Activated T-cell treated with anti-CD3 and anti-CD28 coated beads, Interleukin-2, amount 50 U/mL, for 24 hours (primary cell): Measurements from ENCODE around the gene PRRX1.

Source experiments
- DNase-seq: peaks from one replicate; pipeline ENCODE4 v3.0.0-alpha.2; 2020
- H3K27ac Mint-ChIP-seq: 2 replicates; pipeline ENCODE4 v1.8.0; 2020; ENCODE audit warnings: mild to moderate bottlenecking, mixed read lengths
- H3K27me3 Mint-ChIP-seq: 2 replicates; pipeline ENCODE4 v1.8.0; 2020; ENCODE audit warnings: mixed read lengths
- H3K36me3 Mint-ChIP-seq: 2 replicates; pipeline ENCODE4 v1.8.0; 2020; ENCODE audit warnings: low read depth, mixed read lengths
- H3K4me1 Mint-ChIP-seq: 2 replicates; pipeline ENCODE4 v1.8.0; 2020; ENCODE audit warnings: low read depth, mixed read lengths
- H3K4me3 Mint-ChIP-seq: 2 replicates; pipeline ENCODE4 v1.8.0; 2020; ENCODE audit warnings: mild to moderate bottlenecking, moderate library complexity, mixed read lengths
- H3K9me3 Mint-ChIP-seq: 2 replicates; pipeline ENCODE4 v1.8.0; 2020; ENCODE audit warnings: mixed read lengths

Gene PRRX1

GRCh38 chr1:170735366-170736263 is 71.7 kb downstream of the PRRX1 start:
- Mint-ChIP-seq H3K27ac (no peak overlapping the region), H3K27me3 (peaks cover 26% of the 10 kb centered on the region), H3K36me3 (no peaks in the 10 kb centered on the region), H3K4me3 (no peak overlapping the region), H3K9me3 (peaks cover 3% of the 10 kb centered on the region), H3K4me1 (no peaks in the 10 kb centered on the region)
- no peak for DNase-seq

- Mint-ChIP-seq H3K27me3 (peaks cover 22% of the 10 kb centered on the region), H3K27ac (no peak overlapping the region), H3K4me1 (no peaks in the 10 kb centered on the region), H3K9me3 (peaks cover 24% of the 10 kb centered on the region), H3K4me3 (no peak overlapping the region), H3K36me3 (no peaks in the 10 kb centered on the region)
- no peak for DNase-seq
Measured at GRCh38 chr1:170739803-170740202, 75.9 kb downstream of the PRRX1 start.

GRCh38 chr1:170741678-170742077 is 77.7 kb downstream of the PRRX1 start:
- Mint-ChIP-seq H3K4me3 (no peak overlapping the region), H3K9me3 (peaks cover 24% of the 10 kb centered on the region), H3K36me3 (no peaks in the 10 kb centered on the region), H3K27me3 (peaks cover 16% of the 10 kb centered on the region), H3K27ac (no peak overlapping the region), H3K4me1 (no peaks in the 10 kb centered on the region)
- DNase-seq, result no peak

- H3K27ac Mint-ChIP-seq, result no peak overlapping the region
- no peaks in the 10 kb centered on the region for H3K36me3 Mint-ChIP-seq
- no peak overlapping the region for H3K4me3 Mint-ChIP-seq
- peaks cover 24% of the 10 kb centered on the region for H3K9me3 Mint-ChIP-seq
- no peaks in the 10 kb centered on the region for H3K4me1 Mint-ChIP-seq
- peaks cover 17% of the 10 kb centered on the region for H3K27me3 Mint-ChIP-seq
- DNase-seq, result no peak
Measured at GRCh38 chr1:170742600-170742999, 78.7 kb downstream of the PRRX1 start.

- H3K4me3 Mint-ChIP-seq, result no peak overlapping the region
- no peaks in the 10 kb centered on the region for H3K36me3 Mint-ChIP-seq
- no peaks in the 10 kb centered on the region for H3K4me1 Mint-ChIP-seq
- H3K27me3 Mint-ChIP-seq, result peaks cover 14% of the 10 kb centered on the region
- DNase-seq, result no peak
- peaks cover 24% of the 10 kb centered on the region for H3K9me3 Mint-ChIP-seq
- no peak overlapping the region for H3K27ac Mint-ChIP-seq
Measured at GRCh38 chr1:170743083-170743482, 79.2 kb downstream of the PRRX1 start.

- no peak overlapping the region for H3K4me3 Mint-ChIP-seq
- no peak overlapping the region for H3K27ac Mint-ChIP-seq
- H3K4me1 Mint-ChIP-seq, result no peaks in the 10 kb centered on the region
- no peak for DNase-seq
- no peaks in the 10 kb centered on the region for H3K9me3 Mint-ChIP-seq
- peaks cover 14% of the 10 kb centered on the region for H3K27me3 Mint-ChIP-seq
- H3K36me3 Mint-ChIP-seq, result no peaks in the 10 kb centered on the region
Measured at GRCh38 chr1:170749549-170749948, 85.6 kb downstream of the PRRX1 start.

GRCh38 chr1:170749959-170750358 is 86.0 kb downstream of the PRRX1 start:
- Mint-ChIP-seq H3K4me3 (no peak overlapping the region), H3K27ac (no peak overlapping the region), H3K9me3 (no peaks in the 10 kb centered on the region), H3K4me1 (no peaks in the 10 kb centered on the region), H3K27me3 (peaks cover 14% of the 10 kb centered on the region), H3K36me3 (no peaks in the 10 kb centered on the region)
- no peak for DNase-seq

- Mint-ChIP-seq H3K4me3 (no peak overlapping the region), H3K4me1 (no peaks in the 10 kb centered on the region), H3K9me3 (no peaks in the 10 kb centered on the region), H3K36me3 (no peaks in the 10 kb centered on the region), H3K27me3 (peaks cover 3% of the 10 kb centered on the region), H3K27ac (no peak overlapping the region)
- DNase-seq, result no peak
Measured at GRCh38 chr1:170755795-170756194, 91.9 kb downstream of the PRRX1 start.

- no peaks in the 10 kb centered on the region for H3K4me1 Mint-ChIP-seq
- H3K4me3 Mint-ChIP-seq, result no peak overlapping the region
- DNase-seq, result no peak
- H3K36me3 Mint-ChIP-seq, result no peaks in the 10 kb centered on the region
- no peaks in the 10 kb centered on the region for H3K9me3 Mint-ChIP-seq
- H3K27ac Mint-ChIP-seq, result no peak overlapping the region
- H3K27me3 Mint-ChIP-seq, result no peaks in the 10 kb centered on the region
Measured at GRCh38 chr1:170758992-170759391, 95.1 kb downstream of the PRRX1 start.

- H3K4me3 Mint-ChIP-seq, result no peak overlapping the region
- peaks cover 11% of the 10 kb centered on the region for H3K27me3 Mint-ChIP-seq
- no peak overlapping the region for H3K27ac Mint-ChIP-seq
- H3K36me3 Mint-ChIP-seq, result no peaks in the 10 kb centered on the region
- no peaks in the 10 kb centered on the region for H3K4me1 Mint-ChIP-seq
- DNase-seq, result no peak
- no peaks in the 10 kb centered on the region for H3K9me3 Mint-ChIP-seq
Measured at GRCh38 chr1:170765279-170765678, 101.3 kb downstream of the PRRX1 start.

- no peak for DNase-seq
- Mint-ChIP-seq H3K27me3 (peaks cover 11% of the 10 kb centered on the region), H3K4me3 (no peak overlapping the region), H3K27ac (no peak overlapping the region), H3K36me3 (no peaks in the 10 kb centered on the region), H3K4me1 (no peaks in the 10 kb centered on the region), H3K9me3 (no peaks in the 10 kb centered on the region)
Measured at GRCh38 chr1:170765712-170766330, 101.9 kb downstream of the PRRX1 start.

GRCh38 chr1:170768929-170769328 is 105.0 kb downstream of the PRRX1 start:
- no peaks in the 10 kb centered on the region for H3K4me1 Mint-ChIP-seq
- H3K27me3 Mint-ChIP-seq, result peaks cover 11% of the 10 kb centered on the region
- no peak overlapping the region for H3K27ac Mint-ChIP-seq
- H3K4me3 Mint-ChIP-seq, result no peak overlapping the region
- H3K36me3 Mint-ChIP-seq, result no peaks in the 10 kb centered on the region
- DNase-seq, result no peak
- H3K9me3 Mint-ChIP-seq, result no peaks in the 10 kb centered on the region

GRCh38 chr1:170769691-170770090 is 105.8 kb downstream of the PRRX1 start:
- DNase-seq, result no peak
- Mint-ChIP-seq H3K27me3 (peaks cover 11% of the 10 kb centered on the region), H3K4me1 (no peaks in the 10 kb centered on the region), H3K4me3 (no peak overlapping the region), H3K27ac (no peak overlapping the region), H3K9me3 (no peaks in the 10 kb centered on the region), H3K36me3 (no peaks in the 10 kb centered on the region)

- no peak overlapping the region for H3K4me3 Mint-ChIP-seq
- H3K36me3 Mint-ChIP-seq, result no peaks in the 10 kb centered on the region
- no peaks in the 10 kb centered on the region for H3K9me3 Mint-ChIP-seq
- peaks cover 11% of the 10 kb centered on the region for H3K27me3 Mint-ChIP-seq
- no peaks in the 10 kb centered on the region for H3K4me1 Mint-ChIP-seq
- no peak for DNase-seq
- no peak overlapping the region for H3K27ac Mint-ChIP-seq
Measured at GRCh38 chr1:170770254-170770653, 106.3 kb downstream of the PRRX1 start.

- H3K27me3 Mint-ChIP-seq, result no peaks in the 10 kb centered on the region
- no peaks in the 10 kb centered on the region for H3K36me3 Mint-ChIP-seq
- no peaks in the 10 kb centered on the region for H3K4me1 Mint-ChIP-seq
Measured at GRCh38 chr1:170776252-170776651, 112.3 kb downstream of the PRRX1 start.

More at GRCh38 chr1:170776252-170776651, 112.3 kb downstream of the PRRX1 start:
- DNase-seq, result no peak
- Mint-ChIP-seq H3K4me3 (no peak overlapping the region), H3K9me3 (no peaks in the 10 kb centered on the region), H3K27ac (no peak overlapping the region)
